Measurements from ENCODE around the gene KMT2E. TPM values are rescaled to one million over a fixed set of nuclear protein-coding genes. Genes with fewer than 3 reads are reported as not detected.
A peak's percentile ranks its signal among the peaks of the same experiment; 100 is the strongest.

KMT2E gene
- total RNA-seq, 1 experiment from 2014 or later = 52.3 TPM

- no peaks in the 10 kb centered on the region for H3K4me1 Mint-ChIP-seq
- CTCF ChIA-PET = no interaction called here
- TF ChIP-seq ERG (CRISPR knock-in tag; IDR thresholded peaks at IDR 0.05) = no peak
- no peak for TF ChIP-seq KAT7 (CRISPR knock-in tag; IDR thresholded peaks at IDR 0.05; ENCODE audit: borderline replicate concordance)
- no peak for TF ChIP-seq CDX4 (CRISPR knock-in tag; IDR thresholded peaks at IDR 0.05; ENCODE audit: borderline replicate concordance)
- TF ChIP-seq RORB (CRISPR knock-in tag; IDR thresholded peaks at IDR 0.05) = no peak
- no peak for TF ChIP-seq CREB1 (CRISPR knock-in tag; IDR thresholded peaks at IDR 0.05)
- no peak for TF ChIP-seq ZNF425 (CRISPR knock-in tag; conservative IDR thresholded peaks at IDR 0.05)
- TF ChIP-seq FOXP1 (CRISPR knock-in tag; IDR thresholded peaks at IDR 0.05; ENCODE audit: borderline replicate concordance) = no peak
- TF ChIP-seq ZBTB21 (CRISPR knock-in tag; IDR thresholded peaks at IDR 0.05; ENCODE audit: borderline replicate concordance) = no peak
- no peak for TF ChIP-seq USF2 (CRISPR knock-in tag; IDR thresholded peaks at IDR 0.05)
- TF ChIP-seq NFE2L1 (CRISPR knock-in tag; IDR thresholded peaks at IDR 0.05) = no peak
- no peak for TF ChIP-seq ZNF219 (CRISPR knock-in tag; IDR thresholded peaks at IDR 0.05; ENCODE audit: borderline replicate concordance)
- no peak for TF ChIP-seq USF1 (CRISPR knock-in tag; IDR thresholded peaks at IDR 0.05)
- no peak for TF ChIP-seq SMAD4 (CRISPR knock-in tag; IDR thresholded peaks at IDR 0.05)
- no peak for TF ChIP-seq MYBL2 (CRISPR knock-in tag; IDR thresholded peaks at IDR 0.05)
- no peak for TF ChIP-seq ZNF423 (CRISPR knock-in tag; IDR thresholded peaks at IDR 0.05)
- TF ChIP-seq ZMAT4 (CRISPR knock-in tag; IDR thresholded peaks at IDR 0.05) = no peak
- TF ChIP-seq ZNF532 (CRISPR knock-in tag; IDR thresholded peaks at IDR 0.05; ENCODE audit: borderline replicate concordance) = no peak
- TF ChIP-seq HMGXB4 (CRISPR knock-in tag; IDR thresholded peaks at IDR 0.05) = no peak
- no peak for TF ChIP-seq FOXP4 (CRISPR knock-in tag; IDR thresholded peaks at IDR 0.05)
Measured at GRCh38 chr7:105098863-105099515, 85.0 kb downstream of the KMT2E start.

More at GRCh38 chr7:105098863-105099515, 85.0 kb downstream of the KMT2E start:
- ATAC-seq (no peak), DNase-seq (ENCODE audit: low spot score) (no peak)
- H3K36me3 Mint-ChIP-seq = peaks cover 41% of the 10 kb centered on the region
- H3K27ac Mint-ChIP-seq = peak overlapping the region; percentile 8; the same call in 1 of the 2 replicates
- no peaks in the 10 kb centered on the region for H3K27me3 Mint-ChIP-seq (ENCODE audit: low read depth)
- no peaks in the 10 kb centered on the region for H3K9me3 Mint-ChIP-seq
- POLR2A ChIA-PET = no interaction called here
- H3K4me3 Mint-ChIP-seq = no peak overlapping the region
